Esophagus squamous epithelium (tissue), 5 donors: Measurements from ENCODE around the gene PCLO. TPM values are rescaled to one million over a fixed set of nuclear protein-coding genes. Genes with fewer than 3 reads are reported as not detected.

ENCODE experiments used
- DNase-seq: peaks from one replicate; lab custom pipeline; 2025; lab: John Stamatoyannopoulos, UW
- H3K27ac ChIP-seq, 4 donors: fragments of 200-600 bp; sonication (generic); one replicate each; pipeline ENCODE4 v1.5.1; 2016 to 2019; ENCODE audit warnings: mild to moderate bottlenecking in 1 of 4
- H3K27me3 ChIP-seq, 4 donors: fragments of 200-600 bp; sonication (generic); 1 replicate in 3 of 4; 2 replicates in 1 of 4; pipeline versions ENCODE4 v1.5.1 to v1.6.0; 2017 to 2021; ENCODE audit warnings: antibody characterized with exemption in 1 of 4
- H3K36me3 ChIP-seq, 3 donors: fragments of 200-600 bp; sonication (generic); one replicate each; pipeline ENCODE4 v1.5.1; 2016 to 2019
- H3K4me1 ChIP-seq, 3 donors: fragments of 200-600 bp; sonication (generic); one replicate each; pipeline ENCODE4 v1.5.1; 2017 to 2019
- H3K4me3 ChIP-seq, 4 donors: fragments of 200-600 bp; sonication (generic); 1 replicate in 3 of 4; 2 replicates in 1 of 4; pipeline ENCODE4 v1.5.1; 2016 to 2019; ENCODE audit warnings: mild to moderate bottlenecking in 2 of 4, moderate library complexity in 1 of 4
- H3K9me3 ChIP-seq, 3 donors: fragments of 200-600 bp; sonication (generic); one replicate each; pipeline ENCODE4 v1.5.1; 2016 to 2019
- CTCF ChIP-seq, 6 experiments: fragments of 450-650 bp in 4 of 6; fragments of 200-600 bp in 2 of 6; sonication (generic) in 2 of 6; IDR thresholded peaks; one replicate each; pipeline ENCODE4 v1.5.1; 2016 to 2019; ENCODE audit warnings: antibody characterized with exemption in 6 of 6, mild to moderate bottlenecking in 4 of 6, moderate library complexity in 4 of 6
- POLR2A ChIP-seq, 4 donors: fragments of 450-650 bp; IDR thresholded peaks; one replicate each; pipeline ENCODE4 v1.6.1; 2017; ENCODE audit warnings: antibody characterized with exemption in 4 of 4, mild to moderate bottlenecking in 4 of 4, moderate library complexity in 3 of 4
- whole genome bisulfite sequencing, 2 donors: methylation state at CpG; one replicate each; pipeline ENCODE4 v1.1.5; 2018; 5-methylcytosine and 5-hydroxymethylcytosine counted together
- intact Hi-C: fragments of 100-400 bp; cut with DNase I; formaldehyde crosslinking; loops from one replicate; pipeline ENCODE4 v1.15.0; 2022
- total RNA-seq, 4 donors: library from RNA; depleted of rRNA; stranded (reverse); fragments of >200 nt; gene quantifications; one replicate each; pipeline ENCODE4 v1.1.0, GENCODE V29; 2016
- donor health status: DM: yes; HTN: yes; CAD: no.

PCLO gene
- total RNA-seq, 4 donors from 2014 or later, result 3.3 to 17.8 (median 5.3) TPM

DNA sequence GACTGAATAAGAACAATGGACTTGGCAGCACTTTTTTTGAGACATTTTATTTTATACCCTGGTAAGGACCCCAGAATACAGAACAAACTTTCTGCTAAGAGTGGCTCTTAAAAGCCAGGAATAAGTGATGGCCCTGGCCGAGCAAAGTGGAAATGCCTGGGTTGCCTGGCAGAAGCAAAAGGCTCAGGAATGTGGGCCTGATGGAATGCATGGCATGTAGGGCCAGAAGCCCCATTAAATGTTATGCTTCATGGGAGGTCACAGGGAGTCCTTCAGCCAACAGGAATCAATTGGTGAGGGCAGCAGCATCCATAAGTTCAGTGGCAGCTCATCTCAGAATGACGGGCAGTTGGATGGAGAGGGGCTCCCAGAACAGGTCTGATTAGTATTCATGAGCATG lies 417.6 kb downstream of the PCLO start:
- H3K4me3 ChIP-seq, result no peak overlapping the region
- no peaks in the 10 kb centered on the region for H3K4me1 ChIP-seq
- H3K36me3 ChIP-seq, result no peaks in the 10 kb centered on the region
- no peaks in the 10 kb centered on the region for H3K27me3 ChIP-seq
- DNase-seq, result no peak
- intact Hi-C loops, result no loop called here
- H3K27ac ChIP-seq, result no peak overlapping the region
- 59 to 80% methylated on average over 2 of the region's 2 CpGs for WGBS, 2 donors
- no peaks in the 10 kb centered on the region for H3K9me3 ChIP-seq
- no peak for TF ChIP-seq CTCF (IDR thresholded peaks at IDR 0.05)
- no peak for TF ChIP-seq POLR2A (IDR thresholded peaks at IDR 0.05)

GRCh38 chr7:82742163-82742562 lies 420.5 kb downstream of the PCLO start:
- WGBS, 2 donors, result 72 to 84% methylated on average over 3 to 4 of the region's 4 CpGs
- intact Hi-C loops, result no loop called here
- H3K27me3 ChIP-seq, result no peaks in the 10 kb centered on the region
- no peak for DNase-seq
- H3K4me3 ChIP-seq, result no peak overlapping the region
- H3K36me3 ChIP-seq, result no peaks in the 10 kb centered on the region
- H3K9me3 ChIP-seq, result no peaks in the 10 kb centered on the region
- no peak overlapping the region for H3K27ac ChIP-seq
- H3K4me1 ChIP-seq, result no peaks in the 10 kb centered on the region
- no peak for TF ChIP-seq CTCF (IDR thresholded peaks at IDR 0.05)
- no peak for TF ChIP-seq POLR2A (IDR thresholded peaks at IDR 0.05)

DNA sequence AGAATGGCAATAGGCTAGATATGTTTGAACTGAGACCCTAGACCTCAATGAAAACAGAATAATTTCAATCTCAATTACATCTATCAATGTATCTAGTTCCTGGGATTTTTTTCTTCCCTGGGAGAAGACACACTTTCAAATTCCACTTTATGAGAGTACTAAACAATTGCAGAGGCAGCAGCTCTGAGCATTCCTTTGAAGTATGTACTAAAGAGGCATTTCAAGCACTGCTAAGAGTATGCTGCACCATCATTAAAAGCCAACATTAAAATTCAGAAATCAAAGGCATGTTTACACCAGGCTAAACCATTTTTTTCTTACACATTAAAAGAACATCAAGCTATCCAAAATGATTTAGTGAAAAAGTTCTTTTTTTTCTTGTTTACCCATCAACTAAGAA lies 421.2 kb downstream of the PCLO start:
- Histone ChIP-seq H3K36me3 (no peaks in the 10 kb centered on the region), H3K4me3 (no peak overlapping the region), H3K27ac (no peak overlapping the region), H3K9me3 (no peaks in the 10 kb centered on the region), H3K4me1 (no peaks in the 10 kb centered on the region), H3K27me3 (no peaks in the 10 kb centered on the region)
- intact Hi-C loops, result no loop called here
- TF ChIP-seq POLR2A (IDR thresholded peaks at IDR 0.05) (no peak), CTCF (IDR thresholded peaks at IDR 0.05) (no peak)
- no peak for DNase-seq

GRCh38 chr7:82740246-82740848 lies 422.3 kb downstream of the PCLO start:
- Histone ChIP-seq H3K27me3 (no peaks in the 10 kb centered on the region), H3K4me3 (no peak overlapping the region), H3K36me3 (no peaks in the 10 kb centered on the region), H3K9me3 (no peaks in the 10 kb centered on the region), H3K27ac (no peak overlapping the region), H3K4me1 (no peaks in the 10 kb centered on the region)
- intact Hi-C loops, result no loop called here
- WGBS, 2 donors, result 35 to 36% methylated on average over 3 of the region's 3 CpGs
- DNase-seq, result no peak
- TF ChIP-seq CTCF (IDR thresholded peaks at IDR 0.05), result peak in 3 of 6 experiments; percentile 16 to 36 (median 22)
- TF ChIP-seq POLR2A (IDR thresholded peaks at IDR 0.05), result no peak

DNA sequence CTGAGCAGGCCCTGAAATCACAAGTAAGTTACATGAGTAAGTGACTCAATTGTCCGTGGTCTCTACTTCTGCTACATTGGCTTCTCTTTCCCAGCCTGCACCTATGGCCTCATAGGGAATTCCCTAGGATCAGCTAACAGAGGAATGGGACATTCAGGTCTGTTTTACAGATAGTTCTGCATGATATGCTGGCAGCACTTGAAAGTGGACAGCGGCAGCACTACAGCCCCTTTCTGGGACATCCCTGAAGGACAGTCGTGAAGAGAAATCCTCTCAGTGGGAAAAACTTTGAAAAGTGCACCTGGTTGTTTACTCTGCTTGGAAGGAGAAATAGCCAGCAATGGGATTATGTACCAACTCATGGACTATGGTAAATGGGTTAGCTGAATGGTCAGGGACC lies 426.1 kb downstream of the PCLO start:
- Histone ChIP-seq H3K27ac (no peak overlapping the region), H3K4me1 (no peaks in the 10 kb centered on the region), H3K36me3 (no peaks in the 10 kb centered on the region), H3K9me3 (no peaks in the 10 kb centered on the region), H3K4me3 (no peak overlapping the region), H3K27me3 (no peaks in the 10 kb centered on the region)
- no peak for TF ChIP-seq POLR2A (IDR thresholded peaks at IDR 0.05)
- no peak for TF ChIP-seq CTCF (IDR thresholded peaks at IDR 0.05)
- DNase-seq, result no peak
- intact Hi-C loops, result no loop called here
- WGBS, 2 donors, result 92 to 93% methylated on average over 2 to 3 of the region's 3 CpGs
